Adrenal gland (tissue), 5 donors: Measurements from ENCODE around the gene UFSP2.

ENCODE experiments used
- CTCF ChIP-seq, 6 experiments: fragments of 450-650 bp in 4 of 6; fragments of 200-600 bp in 2 of 6; sonication (generic) in 1 of 6; IDR thresholded peaks; 1 replicate in 5 of 6; 2 replicates in 1 of 6; pipeline versions ENCODE4 v1.5.1 to v1.8.0; 2016 to 2021; ENCODE audit warnings: antibody characterized with exemption in 6 of 6, mild to moderate bottlenecking in 2 of 6, moderate library complexity in 1 of 6
- POLR2A ChIP-seq, 2 donors: fragments of 450-650 bp; IDR thresholded peaks; one replicate each; pipeline ENCODE4 v1.6.1; 2017; ENCODE audit warnings: antibody characterized with exemption in 2 of 2, mild to moderate bottlenecking in 2 of 2, moderate library complexity in 1 of 2
- donor health status: DM: no; HTN: no; CAD: no.

- TF ChIP-seq POLR2A (IDR thresholded peaks at IDR 0.05), result no peak
- no peak for TF ChIP-seq CTCF (IDR thresholded peaks at IDR 0.05)
Observed at GRCh38 chr4:185456131-185456530, 30.4 kb upstream of the UFSP2 start.
